ENCODE results near the gene TOB1.

The TOB1 gene

DNA sequence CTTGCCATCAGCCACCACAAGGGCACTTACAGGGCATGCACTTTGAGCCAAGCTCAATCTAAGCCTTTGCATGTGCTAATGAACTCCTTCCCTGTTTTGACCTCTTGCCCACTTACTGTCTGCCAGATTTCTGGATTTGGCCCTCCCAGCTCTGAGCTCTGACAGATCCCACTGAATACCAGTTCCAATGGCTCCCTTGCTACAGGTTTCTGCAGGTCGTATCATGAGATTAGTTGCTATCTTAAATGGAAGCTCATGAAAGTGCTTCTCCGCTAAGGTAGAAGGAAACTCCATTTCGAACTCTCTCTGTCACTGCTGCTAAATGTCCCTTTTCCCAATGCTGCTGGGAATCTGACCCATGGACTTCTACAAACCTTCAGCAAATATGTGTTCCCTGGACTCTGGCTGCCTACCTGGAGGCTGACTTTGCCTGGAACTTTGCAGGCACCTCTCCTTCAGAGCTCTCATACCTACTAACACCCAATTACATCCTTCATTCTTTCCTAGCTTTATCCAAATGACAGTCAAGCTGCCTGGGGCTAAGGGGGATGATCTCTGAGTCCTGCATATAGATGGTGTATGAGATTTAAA, 23.5 kb upstream of the TOB1 start:
- TF ChIP-seq, protein P1, sequence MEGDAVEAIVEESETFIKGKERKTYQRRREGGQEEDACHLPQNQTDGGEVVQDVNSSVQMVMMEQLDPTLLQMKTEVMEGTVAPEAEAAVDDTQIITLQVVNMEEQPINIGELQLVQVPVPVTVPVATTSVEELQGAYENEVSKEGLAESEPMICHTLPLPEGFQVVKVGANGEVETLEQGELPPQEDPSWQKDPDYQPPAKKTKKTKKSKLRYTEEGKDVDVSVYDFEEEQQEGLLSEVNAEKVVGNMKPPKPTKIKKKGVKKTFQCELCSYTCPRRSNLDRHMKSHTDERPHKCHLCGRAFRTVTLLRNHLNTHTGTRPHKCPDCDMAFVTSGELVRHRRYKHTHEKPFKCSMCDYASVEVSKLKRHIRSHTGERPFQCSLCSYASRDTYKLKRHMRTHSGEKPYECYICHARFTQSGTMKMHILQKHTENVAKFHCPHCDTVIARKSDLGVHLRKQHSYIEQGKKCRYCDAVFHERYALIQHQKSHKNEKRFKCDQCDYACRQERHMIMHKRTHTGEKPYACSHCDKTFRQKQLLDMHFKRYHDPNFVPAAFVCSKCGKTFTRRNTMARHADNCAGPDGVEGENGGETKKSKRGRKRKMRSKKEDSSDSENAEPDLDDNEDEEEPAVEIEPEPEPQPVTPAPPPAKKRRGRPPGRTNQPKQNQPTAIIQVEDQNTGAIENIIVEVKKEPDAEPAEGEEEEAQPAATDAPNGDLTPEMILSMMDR (IDR thresholded peaks at IDR 0.05; ENCODE audit: low read depth, low read length, missing control alignments): no peak
- no peak overlapping the region for H3K4me3 ChIP-seq (replicated peaks; ENCODE audit: low read depth, low read length)
- no peak for DNase-seq (ENCODE audit: extremely low read depth, low read depth)

DNA sequence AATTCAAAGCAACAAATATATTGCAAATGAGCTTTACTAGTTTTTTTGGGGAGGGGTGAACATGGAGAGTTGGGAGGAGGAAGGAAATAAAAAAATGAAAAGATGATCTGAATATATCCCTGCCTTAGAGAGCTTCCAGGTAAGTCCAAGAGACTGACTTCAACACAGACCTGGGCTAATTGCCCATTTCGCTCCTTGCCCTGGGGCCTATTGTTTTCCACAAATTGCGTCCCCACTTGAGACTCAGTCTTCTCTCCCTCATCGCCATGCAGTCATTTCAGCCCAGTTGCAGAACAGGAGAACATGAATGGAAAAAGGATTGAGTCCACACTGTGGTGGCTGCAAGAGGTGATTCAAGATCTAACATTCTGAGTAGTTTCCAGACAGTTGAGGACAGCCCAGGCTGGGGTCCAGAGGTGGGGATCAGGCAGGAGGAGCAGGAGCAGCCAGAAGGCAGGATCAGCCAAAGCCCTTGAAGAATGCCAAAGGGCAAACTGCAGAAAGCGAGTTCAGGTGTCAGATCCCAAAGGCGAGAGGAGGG, 21.6 kb upstream of the TOB1 start:
- TF ChIP-seq, protein P1 (IDR thresholded peaks at IDR 0.05; ENCODE audit: low read depth, low read length, missing control alignments): no peak
- DNase-seq (ENCODE audit: extremely low read depth, low read depth): no peak
- H3K4me3 ChIP-seq (replicated peaks; ENCODE audit: low read depth, low read length): no peak overlapping the region

DNA sequence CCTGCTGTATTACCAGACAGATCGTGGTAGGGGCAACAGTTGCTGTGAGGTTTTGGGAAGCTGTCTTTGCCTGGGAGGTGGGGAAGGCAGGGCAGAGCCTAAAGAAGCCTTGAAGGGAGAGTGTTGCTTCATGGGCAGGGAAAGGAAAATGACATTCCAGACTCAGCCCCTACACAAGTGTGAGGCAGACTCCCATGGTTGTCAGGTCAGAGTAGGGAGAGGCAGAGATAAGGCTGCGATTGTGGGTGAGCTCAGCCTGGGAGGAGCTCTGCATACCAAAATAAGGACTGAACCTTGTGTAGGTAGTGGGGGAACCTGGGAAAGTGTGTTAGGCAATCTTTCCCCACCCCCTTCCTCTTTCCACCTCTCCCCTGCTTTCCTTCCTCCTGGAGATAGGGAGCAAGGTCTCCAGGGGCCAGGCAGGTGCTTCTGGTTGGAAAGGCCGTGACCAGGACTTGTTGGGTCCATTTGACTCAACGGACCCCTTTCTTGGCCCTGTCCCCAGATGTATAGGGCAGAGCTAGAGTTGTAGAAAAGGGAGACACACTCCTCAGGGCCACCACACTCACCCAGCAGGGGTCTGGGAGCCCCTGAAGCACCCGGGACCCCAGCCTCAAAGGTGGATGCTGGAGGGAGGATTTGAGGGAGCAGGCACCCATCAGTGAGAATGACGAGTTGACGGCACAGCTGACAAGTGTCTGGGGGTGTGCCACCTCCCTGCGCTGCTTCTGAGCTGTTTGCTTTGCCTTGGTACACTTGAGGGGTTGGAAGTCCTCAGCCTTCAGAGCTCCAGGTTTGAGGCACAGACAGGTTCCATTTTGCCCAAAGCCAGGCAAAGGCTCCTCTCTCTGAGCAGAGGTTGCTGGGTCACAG, 18.5 kb upstream of the TOB1 start:
- TF ChIP-seq, protein P1 (IDR thresholded peaks at IDR 0.05; ENCODE audit: low read depth, low read length, missing control alignments): no peak
- no peak for DNase-seq (ENCODE audit: extremely low read depth, low read depth)
- no peak overlapping the region for H3K4me3 ChIP-seq (replicated peaks; ENCODE audit: low read depth, low read length)

DNA sequence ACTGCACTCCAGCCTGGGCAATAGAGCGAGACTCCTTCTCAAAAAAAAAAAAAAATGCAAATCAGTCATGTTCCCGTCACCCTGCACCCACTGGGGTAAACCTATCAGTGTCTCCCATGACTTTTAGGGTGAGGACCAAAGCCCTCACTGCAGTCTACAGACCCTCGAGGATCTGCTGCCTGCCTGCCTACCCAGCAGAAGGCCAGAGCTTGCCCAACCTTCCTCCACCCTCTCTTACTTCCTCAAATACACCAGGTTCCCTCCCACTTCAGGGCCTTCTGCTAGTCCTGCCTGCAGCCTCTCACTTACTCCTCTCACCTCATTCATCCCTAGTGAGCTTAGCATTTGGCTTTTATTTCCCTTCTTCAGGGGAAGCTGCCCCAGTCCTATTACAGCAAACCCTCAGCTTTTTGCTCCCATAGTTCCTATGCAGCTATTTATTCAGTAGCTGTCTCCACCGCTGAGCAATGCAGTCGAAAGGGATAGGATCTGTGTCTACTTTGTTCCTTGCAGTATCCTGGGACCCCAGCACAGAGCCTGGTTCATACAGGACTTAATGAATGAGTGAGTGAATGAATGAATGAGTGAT, 17.8 kb upstream of the TOB1 start:
- no peak for DNase-seq (ENCODE audit: extremely low read depth, low read depth)
- TF ChIP-seq, protein P1 (IDR thresholded peaks at IDR 0.05; ENCODE audit: low read depth, low read length, missing control alignments): no peak
- H3K4me3 ChIP-seq (replicated peaks; ENCODE audit: low read depth, low read length): no peak overlapping the region

DNA sequence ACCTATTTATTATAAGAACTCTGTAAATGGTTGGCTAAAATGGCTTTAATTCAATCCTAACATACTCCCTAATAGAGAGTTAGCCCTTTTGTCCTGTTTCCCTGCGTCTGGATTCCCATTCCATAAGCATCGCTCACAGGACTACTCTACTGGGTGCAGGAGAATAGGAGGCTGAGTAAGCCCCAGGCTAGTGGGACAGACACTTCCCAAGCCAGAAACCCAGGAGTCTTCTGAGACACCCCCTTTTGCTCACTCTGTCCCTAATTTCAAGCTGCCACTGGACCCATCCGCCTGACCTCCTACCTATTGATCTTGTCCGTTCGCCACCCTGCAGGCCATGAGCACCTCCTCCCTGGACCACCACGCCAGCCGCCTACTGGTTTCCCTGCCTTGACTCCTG, 16.7 kb upstream of the TOB1 start:
- DNase-seq (ENCODE audit: extremely low read depth, low read depth): no peak
- TF ChIP-seq, protein P1 (IDR thresholded peaks at IDR 0.05; ENCODE audit: low read depth, low read length, missing control alignments): no peak
- H3K4me3 ChIP-seq (replicated peaks; ENCODE audit: low read depth, low read length): no peak overlapping the region

DNA sequence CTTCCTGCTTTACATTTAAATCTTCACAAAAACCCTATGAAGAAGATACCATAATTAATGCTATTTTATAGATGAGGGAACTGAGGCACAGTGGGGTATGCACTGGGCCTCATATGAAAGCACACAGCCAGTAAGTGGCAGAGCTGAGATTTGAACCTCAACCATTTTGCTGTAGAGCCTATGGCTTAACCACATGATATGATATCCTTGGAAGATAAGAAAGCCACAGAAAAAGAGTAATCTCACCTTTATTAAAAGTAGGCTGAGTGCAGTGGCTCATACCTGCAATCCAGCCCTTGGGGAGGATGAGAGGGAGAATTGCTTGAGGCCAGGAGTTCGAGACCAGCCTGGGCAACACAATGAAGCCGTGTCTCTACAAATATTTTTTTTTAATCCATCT, 15.0 kb upstream of the TOB1 start:
- H3K4me3 ChIP-seq (replicated peaks; ENCODE audit: low read depth, low read length): no peak overlapping the region
- DNase-seq (ENCODE audit: extremely low read depth, low read depth): no peak
- TF ChIP-seq, protein P1 (IDR thresholded peaks at IDR 0.05; ENCODE audit: low read depth, low read length, missing control alignments): no peak
